HL-60 (cell line): ENCODE data around the gene PIAS4.

Experiments used
- GABPA ChIP-seq: IDR thresholded peaks from 2 replicates; pipeline ENCODE4 v1.6.1; 2012; ENCODE audit warnings: low read depth
- POLR2AphosphoS5 ChIP-seq: IDR thresholded peaks from 2 replicates; pipeline ENCODE4 v1.6.1; 2012; ENCODE audit warnings: low read depth
- SPI1 ChIP-seq: IDR thresholded peaks from 2 replicates; pipeline ENCODE4 v1.6.1; 2012; ENCODE audit warnings: low read depth, mild to moderate bottlenecking, borderline replicate concordance
- TF ChIP-seq, protein P1 (sequence below): IDR thresholded peaks from one replicate; pipeline ENCODE4 v1.5.1; 2011; ENCODE audit warnings: low read length, control low read depth, inconsistent platforms; ENCODE audit not compliant: insufficient read depth
- TF ChIP-seq, protein P2 (sequence below): IDR thresholded peaks from 2 replicates; pipeline ENCODE4 v1.6.1; 2012; ENCODE audit warnings: low read depth; ENCODE audit not compliant: insufficient replicate concordance

DNA sequence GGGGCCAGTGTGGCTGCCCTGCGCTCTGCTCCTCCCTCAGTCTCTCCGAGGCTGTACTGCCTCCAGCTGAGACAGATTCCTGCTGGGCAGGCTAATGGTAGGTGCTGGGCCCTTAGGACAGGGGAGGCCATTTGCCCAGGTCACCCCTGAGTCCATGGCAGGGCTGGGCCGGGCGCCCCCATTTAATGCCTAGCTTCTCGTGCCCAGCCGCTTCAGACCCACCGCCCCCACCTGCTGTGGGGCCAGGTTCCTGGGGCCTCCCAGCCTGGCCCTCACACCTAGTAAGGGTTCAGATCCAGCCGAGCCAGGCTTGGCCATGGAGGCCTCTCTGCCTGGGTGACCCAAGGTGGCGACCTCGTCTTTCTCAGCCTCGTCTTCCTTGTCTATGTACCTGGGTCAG lies 17.8 kb downstream of the PIAS4 start:
- TF ChIP-seq POLR2AphosphoS5: no peak
- TF ChIP-seq, protein P1, sequence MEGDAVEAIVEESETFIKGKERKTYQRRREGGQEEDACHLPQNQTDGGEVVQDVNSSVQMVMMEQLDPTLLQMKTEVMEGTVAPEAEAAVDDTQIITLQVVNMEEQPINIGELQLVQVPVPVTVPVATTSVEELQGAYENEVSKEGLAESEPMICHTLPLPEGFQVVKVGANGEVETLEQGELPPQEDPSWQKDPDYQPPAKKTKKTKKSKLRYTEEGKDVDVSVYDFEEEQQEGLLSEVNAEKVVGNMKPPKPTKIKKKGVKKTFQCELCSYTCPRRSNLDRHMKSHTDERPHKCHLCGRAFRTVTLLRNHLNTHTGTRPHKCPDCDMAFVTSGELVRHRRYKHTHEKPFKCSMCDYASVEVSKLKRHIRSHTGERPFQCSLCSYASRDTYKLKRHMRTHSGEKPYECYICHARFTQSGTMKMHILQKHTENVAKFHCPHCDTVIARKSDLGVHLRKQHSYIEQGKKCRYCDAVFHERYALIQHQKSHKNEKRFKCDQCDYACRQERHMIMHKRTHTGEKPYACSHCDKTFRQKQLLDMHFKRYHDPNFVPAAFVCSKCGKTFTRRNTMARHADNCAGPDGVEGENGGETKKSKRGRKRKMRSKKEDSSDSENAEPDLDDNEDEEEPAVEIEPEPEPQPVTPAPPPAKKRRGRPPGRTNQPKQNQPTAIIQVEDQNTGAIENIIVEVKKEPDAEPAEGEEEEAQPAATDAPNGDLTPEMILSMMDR: no peak
- TF ChIP-seq, protein P2, sequence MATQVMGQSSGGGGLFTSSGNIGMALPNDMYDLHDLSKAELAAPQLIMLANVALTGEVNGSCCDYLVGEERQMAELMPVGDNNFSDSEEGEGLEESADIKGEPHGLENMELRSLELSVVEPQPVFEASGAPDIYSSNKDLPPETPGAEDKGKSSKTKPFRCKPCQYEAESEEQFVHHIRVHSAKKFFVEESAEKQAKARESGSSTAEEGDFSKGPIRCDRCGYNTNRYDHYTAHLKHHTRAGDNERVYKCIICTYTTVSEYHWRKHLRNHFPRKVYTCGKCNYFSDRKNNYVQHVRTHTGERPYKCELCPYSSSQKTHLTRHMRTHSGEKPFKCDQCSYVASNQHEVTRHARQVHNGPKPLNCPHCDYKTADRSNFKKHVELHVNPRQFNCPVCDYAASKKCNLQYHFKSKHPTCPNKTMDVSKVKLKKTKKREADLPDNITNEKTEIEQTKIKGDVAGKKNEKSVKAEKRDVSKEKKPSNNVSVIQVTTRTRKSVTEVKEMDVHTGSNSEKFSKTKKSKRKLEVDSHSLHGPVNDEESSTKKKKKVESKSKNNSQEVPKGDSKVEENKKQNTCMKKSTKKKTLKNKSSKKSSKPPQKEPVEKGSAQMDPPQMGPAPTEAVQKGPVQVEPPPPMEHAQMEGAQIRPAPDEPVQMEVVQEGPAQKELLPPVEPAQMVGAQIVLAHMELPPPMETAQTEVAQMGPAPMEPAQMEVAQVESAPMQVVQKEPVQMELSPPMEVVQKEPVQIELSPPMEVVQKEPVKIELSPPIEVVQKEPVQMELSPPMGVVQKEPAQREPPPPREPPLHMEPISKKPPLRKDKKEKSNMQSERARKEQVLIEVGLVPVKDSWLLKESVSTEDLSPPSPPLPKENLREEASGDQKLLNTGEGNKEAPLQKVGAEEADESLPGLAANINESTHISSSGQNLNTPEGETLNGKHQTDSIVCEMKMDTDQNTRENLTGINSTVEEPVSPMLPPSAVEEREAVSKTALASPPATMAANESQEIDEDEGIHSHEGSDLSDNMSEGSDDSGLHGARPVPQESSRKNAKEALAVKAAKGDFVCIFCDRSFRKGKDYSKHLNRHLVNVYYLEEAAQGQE: no peak
- TF ChIP-seq GABPA: no peak
- no peak for TF ChIP-seq SPI1
